Measurements from ENCODE around the gene CACNA1C.

Gene CACNA1C

GRCh38 chr12:2019126-2019525, 33.7 kb upstream of the CACNA1C start:
- TF ChIP-seq GATA2 (IDR thresholded peaks at IDR 0.05; ENCODE audit: low read depth, low read length), result no peak
- TF ChIP-seq GATA3 (IDR thresholded peaks at IDR 0.05; ENCODE audit: low read depth, low read length), result no peak

DNA sequence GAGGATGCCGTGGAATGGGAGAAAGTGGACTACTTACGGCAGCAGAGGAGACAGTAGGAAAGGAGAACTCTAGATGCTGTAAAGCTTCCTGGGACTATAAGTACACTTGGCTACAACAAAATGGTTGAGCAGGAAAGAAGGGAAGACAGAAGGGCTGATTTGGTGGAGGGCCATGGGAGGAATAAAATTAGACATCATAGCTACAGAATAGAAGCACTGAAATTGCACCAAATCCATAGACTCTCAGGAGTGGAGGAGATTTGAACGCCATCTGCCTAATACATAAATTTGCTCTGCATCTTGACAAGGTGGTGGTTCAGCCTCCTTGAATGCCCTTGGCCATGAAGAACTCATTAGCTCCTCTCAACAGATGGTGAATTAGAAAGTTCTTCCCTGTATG, 32.3 kb upstream of the CACNA1C start:
- TF ChIP-seq GATA3 (IDR thresholded peaks at IDR 0.05; ENCODE audit: low read depth, low read length) (no peak), GATA2 (IDR thresholded peaks at IDR 0.05; ENCODE audit: low read depth, low read length) (no peak)

- no peak for TF ChIP-seq GATA2 (IDR thresholded peaks at IDR 0.05; ENCODE audit: low read depth, low read length)
- no peak for TF ChIP-seq GATA3 (IDR thresholded peaks at IDR 0.05; ENCODE audit: low read depth, low read length)
These were observed 29.4 kb upstream of the CACNA1C start for GRCh38 chr12:2023365-2023764.

GRCh38 chr12:2027351-2027750, 25.4 kb upstream of the CACNA1C start:
- TF ChIP-seq GATA3 (IDR thresholded peaks at IDR 0.05; ENCODE audit: low read depth, low read length), result no peak
- TF ChIP-seq GATA2 (IDR thresholded peaks at IDR 0.05; ENCODE audit: low read depth, low read length), result no peak

GRCh38 chr12:2029851-2030250, 22.9 kb upstream of the CACNA1C start:
- TF ChIP-seq GATA2 (IDR thresholded peaks at IDR 0.05; ENCODE audit: low read depth, low read length) (no peak), GATA3 (IDR thresholded peaks at IDR 0.05; ENCODE audit: low read depth, low read length) (no peak)

GRCh38 chr12:2032506-2032905, 20.3 kb upstream of the CACNA1C start:
- TF ChIP-seq GATA3 (IDR thresholded peaks at IDR 0.05; ENCODE audit: low read depth, low read length) (no peak), GATA2 (IDR thresholded peaks at IDR 0.05; ENCODE audit: low read depth, low read length) (no peak)

- TF ChIP-seq GATA2 (IDR thresholded peaks at IDR 0.05; ENCODE audit: low read depth, low read length) (no peak), GATA3 (IDR thresholded peaks at IDR 0.05; ENCODE audit: low read depth, low read length) (no peak)
These were observed 18.0 kb upstream of the CACNA1C start for GRCh38 chr12:2034633-2035430.

DNA sequence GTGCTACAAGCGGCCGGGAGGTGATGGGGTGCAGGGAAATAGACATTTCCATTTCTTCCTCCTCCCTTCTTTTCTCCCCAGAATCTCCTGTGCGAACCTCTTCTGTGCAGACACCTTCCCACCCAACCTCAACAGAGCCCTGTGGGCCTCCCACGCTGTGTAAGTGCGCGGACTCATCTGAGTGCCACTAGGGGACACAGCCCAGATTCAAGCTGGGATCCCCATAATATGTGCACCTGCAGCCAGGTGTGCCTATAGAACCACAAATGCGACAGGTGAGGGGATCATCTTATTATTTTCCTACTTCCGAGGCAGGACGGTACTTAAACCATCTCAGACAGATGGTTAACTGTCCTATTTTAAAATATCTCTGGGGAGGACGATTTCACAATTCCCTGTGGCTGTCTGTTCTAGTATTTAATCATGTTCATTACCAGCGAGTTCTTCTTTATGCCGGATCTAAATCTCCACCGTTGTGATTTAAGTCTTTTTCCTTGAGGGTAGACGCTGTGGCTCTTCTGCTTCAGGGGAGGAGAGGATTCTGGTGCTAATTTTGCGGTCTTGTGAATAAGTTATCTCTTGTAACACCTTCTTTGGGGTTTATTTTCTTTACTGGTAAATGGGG, 17.2 kb upstream of the CACNA1C start:
- TF ChIP-seq GATA3 (IDR thresholded peaks at IDR 0.05; ENCODE audit: low read depth, low read length) (no peak), GATA2 (IDR thresholded peaks at IDR 0.05; ENCODE audit: low read depth, low read length) (no peak)

DNA sequence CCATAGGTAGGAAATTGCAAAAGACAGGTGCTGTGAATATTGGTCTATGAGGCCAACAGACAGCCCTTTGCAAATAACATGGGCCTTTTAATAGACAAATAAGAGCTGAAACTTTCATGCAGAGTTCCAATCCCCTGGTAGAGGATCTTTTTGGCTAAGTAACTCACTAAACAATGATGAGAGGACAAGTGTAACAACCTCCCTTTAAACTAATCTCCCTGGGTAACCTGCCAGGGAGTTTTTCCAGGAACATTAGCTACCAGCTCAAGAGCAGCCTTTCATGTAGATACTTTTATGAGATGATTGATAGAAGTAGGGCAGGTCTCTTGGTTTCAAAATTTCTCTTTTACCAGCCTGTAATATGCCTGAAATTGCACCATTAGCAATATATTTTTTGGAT, 13.8 kb upstream of the CACNA1C start:
- TF ChIP-seq GATA3 (IDR thresholded peaks at IDR 0.05; ENCODE audit: low read depth, low read length), result no peak
- no peak for TF ChIP-seq GATA2 (IDR thresholded peaks at IDR 0.05; ENCODE audit: low read depth, low read length)

DNA sequence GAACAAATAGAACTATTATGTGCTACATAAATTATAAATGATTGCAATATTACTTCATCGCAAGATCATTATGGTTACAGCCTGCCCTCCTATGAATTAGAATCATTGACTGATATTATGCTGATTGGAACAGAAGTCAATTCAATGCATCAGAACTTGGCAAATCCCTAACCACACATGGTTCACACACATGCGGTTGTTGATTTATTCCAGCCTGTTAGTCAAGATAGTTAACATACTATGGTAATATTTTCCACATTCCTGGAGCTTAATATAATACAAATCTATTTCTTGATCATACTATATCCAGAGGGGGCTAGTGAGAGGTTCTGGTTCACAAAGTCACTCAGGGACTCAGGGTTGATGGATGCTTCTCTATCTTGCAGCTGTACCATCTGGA, 9.7 kb upstream of the CACNA1C start:
- TF ChIP-seq GATA2 (IDR thresholded peaks at IDR 0.05; ENCODE audit: low read depth, low read length), result no peak
- no peak for TF ChIP-seq GATA3 (IDR thresholded peaks at IDR 0.05; ENCODE audit: low read depth, low read length)

GRCh38 chr12:2044165-2044564, 8.6 kb upstream of the CACNA1C start:
- no peak for TF ChIP-seq GATA2 (IDR thresholded peaks at IDR 0.05; ENCODE audit: low read depth, low read length)
- TF ChIP-seq GATA3 (IDR thresholded peaks at IDR 0.05; ENCODE audit: low read depth, low read length), result no peak

- no peak for TF ChIP-seq GATA3 (IDR thresholded peaks at IDR 0.05; ENCODE audit: low read depth, low read length)
- no peak for TF ChIP-seq GATA2 (IDR thresholded peaks at IDR 0.05; ENCODE audit: low read depth, low read length)
These were observed 5.8 kb upstream of the CACNA1C start for GRCh38 chr12:2046957-2047356.

DNA sequence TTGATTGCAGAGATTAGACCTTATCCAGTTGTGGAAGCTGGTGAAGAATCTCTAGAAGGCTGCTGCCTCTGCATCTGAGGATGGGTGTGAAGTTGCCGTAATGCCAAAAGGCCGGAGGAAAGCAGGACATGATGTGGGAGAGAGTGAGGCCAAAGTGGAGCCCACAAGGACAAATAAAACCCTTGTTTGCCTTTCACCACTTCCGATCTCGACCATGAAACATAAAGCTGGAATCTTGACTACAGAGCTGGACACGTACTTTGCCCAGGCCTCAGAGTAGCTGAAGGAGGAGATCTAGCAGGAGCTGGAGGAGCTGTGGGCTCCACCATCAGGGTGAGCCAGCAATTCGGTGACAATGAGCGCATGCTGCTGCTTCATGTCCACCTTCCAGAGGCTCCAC, 5.0 kb upstream of the CACNA1C start:
- TF ChIP-seq GATA2 (IDR thresholded peaks at IDR 0.05; ENCODE audit: low read depth, low read length) (no peak), GATA3 (IDR thresholded peaks at IDR 0.05; ENCODE audit: low read depth, low read length) (no peak)

GRCh38 chr12:2049604-2050540, 2.9 kb upstream of the CACNA1C start:
- TF ChIP-seq GATA3 (IDR thresholded peaks at IDR 0.05; ENCODE audit: low read depth, low read length) (no peak), GATA2 (IDR thresholded peaks at IDR 0.05; ENCODE audit: low read depth, low read length) (no peak)
